ENCODE results near the gene NT5C2. TPM values are rescaled to one million over a fixed set of nuclear protein-coding genes. Genes with fewer than 3 reads are reported as not detected.

NT5C2 gene
- total RNA-seq, 1 experiment from 2014 or later = 52.2 TPM

GRCh38 chr10:103053659-103054581 is 139.2 kb downstream of the NT5C2 start:
- BruUV-seq (replicated peaks) = no TSS peak
- ChIA-PET CTCF (no interaction called here), POLR2A (interaction anchor here (0.7 kb wide), 1 partner anchor 40 kb away, joined by 3 read pairs; no protein-coding TSS in a partner anchor)
- intact Hi-C loops (cut with micrococcal nuclease) = no loop called here
- no peak overlapping the region for H3K27ac Mint-ChIP-seq (ENCODE audit: low read depth, unreplicated experiment)
- no peaks in the 10 kb centered on the region for H3K4me1 Mint-ChIP-seq (ENCODE audit: insufficient read depth, unreplicated experiment)
- peak; percentile 5 for DNase-seq (ENCODE audit: unreplicated experiment)
- no peak overlapping the region for H3K4me3 Mint-ChIP-seq (ENCODE audit: unreplicated experiment)
- no peaks in the 10 kb centered on the region for H3K9me3 Mint-ChIP-seq (ENCODE audit: unreplicated experiment)
- H3K27me3 Mint-ChIP-seq (ENCODE audit: insufficient read depth, unreplicated experiment) = no peaks in the 10 kb centered on the region
- H3K36me3 Mint-ChIP-seq (ENCODE audit: insufficient read depth, unreplicated experiment) = peaks cover 6% of the 10 kb centered on the region
- TF ChIP-seq CTCF (IDR thresholded peaks at IDR 0.05; ENCODE audit: unreplicated experiment) = no peak

- Mint-ChIP-seq H3K4me3 (ENCODE audit: unreplicated experiment) (no peak overlapping the region), H3K4me1 (ENCODE audit: insufficient read depth, unreplicated experiment) (no peaks in the 10 kb centered on the region), H3K27ac (ENCODE audit: low read depth, unreplicated experiment) (no peak overlapping the region), H3K36me3 (ENCODE audit: insufficient read depth, unreplicated experiment) (peaks cover 6% of the 10 kb centered on the region), H3K27me3 (ENCODE audit: insufficient read depth, unreplicated experiment) (no peaks in the 10 kb centered on the region), H3K9me3 (ENCODE audit: unreplicated experiment) (no peaks in the 10 kb centered on the region)
- DNase-seq (ENCODE audit: unreplicated experiment) = no peak
- BruUV-seq (replicated peaks) = no TSS peak
- no peak for TF ChIP-seq CTCF (IDR thresholded peaks at IDR 0.05; ENCODE audit: unreplicated experiment)
- ChIA-PET CTCF (interaction anchor here (0.6 to 1.2 kb wide), 2 partner anchors 22 to 131 kb away, joined by 3 read pairs; partner anchors contain the start of gene CNNM2), POLR2A (no interaction called here)
- intact Hi-C loops (cut with micrococcal nuclease) = no loop called here
Observed at GRCh38 chr10:103049237-103049636, 143.8 kb downstream of the NT5C2 start.

- CTCF ChIA-PET = interaction anchor here (0.6 kb wide), 1 partner anchor 52 kb away, joined by 3 read pairs; no protein-coding TSS in a partner anchor
- intact Hi-C loops (cut with micrococcal nuclease) = no loop called here
- peaks cover 2% of the 10 kb centered on the region for H3K4me1 Mint-ChIP-seq (ENCODE audit: insufficient read depth, unreplicated experiment)
Observed at GRCh38 chr10:103047381-103047780, 145.7 kb downstream of the NT5C2 start.

More at GRCh38 chr10:103047381-103047780, 145.7 kb downstream of the NT5C2 start:
- Mint-ChIP-seq H3K27me3 (ENCODE audit: insufficient read depth, unreplicated experiment) (no peaks in the 10 kb centered on the region), H3K27ac (ENCODE audit: low read depth, unreplicated experiment) (no peak overlapping the region), H3K4me3 (ENCODE audit: unreplicated experiment) (no peak overlapping the region), H3K36me3 (ENCODE audit: insufficient read depth, unreplicated experiment) (peaks cover 6% of the 10 kb centered on the region), H3K9me3 (ENCODE audit: unreplicated experiment) (no peaks in the 10 kb centered on the region)
- no TSS peak for BruUV-seq (replicated peaks)
- POLR2A ChIA-PET = no interaction called here
- TF ChIP-seq CTCF (IDR thresholded peaks at IDR 0.05; ENCODE audit: unreplicated experiment) = no peak
- DNase-seq (ENCODE audit: unreplicated experiment) = no peak
